ENCODE results near the gene TXNDC12.
"Not testable (repeated sequence)": the region's sequence is repeated elsewhere in the genome, so short reads cannot be mapped to it uniquely, and the experiment has no call there.

TXNDC12 gene

DNA sequence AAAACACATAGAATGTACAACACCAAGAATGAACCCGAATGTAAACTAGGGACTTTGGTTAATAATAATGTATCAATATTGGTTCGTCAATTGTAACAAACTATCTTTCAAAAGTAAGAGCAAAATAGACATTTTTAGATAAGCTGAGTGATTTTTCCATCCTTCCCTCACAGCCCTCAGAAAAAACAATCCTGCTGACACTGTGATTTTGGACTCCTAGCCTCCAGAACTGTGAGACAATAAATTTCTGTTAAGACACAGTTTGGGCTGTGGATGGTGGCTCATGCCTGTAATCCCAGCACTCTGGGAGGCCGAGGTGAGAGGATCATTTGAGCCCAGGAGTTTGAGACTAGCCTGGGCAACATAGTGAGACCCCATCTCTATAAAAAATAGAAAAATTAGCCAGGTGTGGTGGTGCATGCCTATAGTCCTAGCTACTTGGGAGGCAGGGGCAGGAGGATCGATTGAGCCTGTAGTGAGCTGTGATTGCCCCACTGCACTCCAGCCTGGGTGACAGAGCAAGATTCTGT lies 9.3 kb downstream of the TXNDC12 start:
- not testable (repeated sequence) for DNase-seq

DNA sequence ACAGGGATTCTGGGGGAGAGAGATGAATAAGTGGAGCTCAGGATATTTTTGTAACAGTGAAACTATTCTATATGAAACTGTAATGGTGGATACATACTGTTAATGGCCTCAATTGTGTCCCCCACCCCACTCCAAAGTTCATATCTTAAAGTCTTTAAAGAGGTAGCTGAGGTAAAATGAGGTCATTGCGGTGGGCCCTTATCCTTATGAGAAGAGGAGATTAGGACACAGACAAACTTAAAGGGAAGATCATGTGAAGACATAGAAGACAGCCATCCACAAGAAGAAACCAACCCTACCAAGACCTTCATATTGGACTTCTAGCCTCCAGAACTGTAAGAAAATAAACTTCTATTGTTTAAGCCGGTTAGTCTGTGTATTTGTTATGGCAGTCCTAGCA lies 9.8 kb downstream of the TXNDC12 start:
- no peak for DNase-seq

DNA sequence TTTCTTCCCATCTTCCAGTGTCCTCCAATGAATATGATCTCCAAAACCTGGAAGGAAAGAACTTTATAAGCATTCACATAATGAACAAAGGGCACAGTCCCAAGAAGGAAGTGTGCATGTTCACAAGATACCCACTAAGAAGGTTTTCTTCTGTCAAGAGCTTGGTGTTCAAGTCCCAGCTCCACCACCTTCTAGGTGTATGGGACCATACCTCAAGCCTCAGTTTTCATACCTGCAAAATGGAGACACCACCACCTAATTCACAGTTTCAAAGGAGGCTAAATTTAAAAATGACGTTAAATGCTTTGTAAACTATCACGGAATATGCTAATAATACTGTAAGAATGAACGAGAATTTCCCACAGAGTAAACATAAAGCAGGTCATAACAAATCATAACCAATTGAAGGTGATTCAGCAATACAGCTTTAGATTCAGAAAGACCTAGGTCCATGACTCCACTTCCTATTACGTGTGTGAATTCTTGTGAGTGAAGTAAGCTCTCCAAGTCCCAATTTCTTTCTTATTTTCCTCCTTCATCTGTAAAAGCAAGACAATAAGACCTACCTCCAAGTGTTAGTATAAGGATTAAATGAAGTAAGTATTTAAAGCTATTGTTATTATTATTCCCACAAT lies 13.3 kb downstream of the TXNDC12 start:
- no peak for DNase-seq

DNA sequence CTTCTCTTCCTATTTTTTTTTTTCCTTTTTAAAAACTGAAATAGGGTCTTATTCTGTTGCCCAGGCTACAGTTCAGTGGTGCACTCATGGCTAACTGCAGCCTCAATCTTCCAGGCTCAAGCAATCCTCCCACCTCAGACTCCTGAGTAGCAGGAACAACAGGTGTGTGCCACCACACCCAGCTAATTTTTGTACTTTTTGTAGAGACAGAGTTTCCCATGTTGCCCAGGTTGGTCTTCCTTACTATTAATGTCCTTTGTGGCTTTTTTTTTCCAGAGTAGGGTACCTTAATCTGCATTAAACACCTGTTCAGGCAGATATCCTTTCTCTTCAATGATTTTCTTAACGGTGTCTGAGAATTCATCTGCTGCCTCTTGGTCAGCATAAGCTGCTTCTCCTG lies 17.1 kb downstream of the TXNDC12 start:
- no peak for DNase-seq

DNA sequence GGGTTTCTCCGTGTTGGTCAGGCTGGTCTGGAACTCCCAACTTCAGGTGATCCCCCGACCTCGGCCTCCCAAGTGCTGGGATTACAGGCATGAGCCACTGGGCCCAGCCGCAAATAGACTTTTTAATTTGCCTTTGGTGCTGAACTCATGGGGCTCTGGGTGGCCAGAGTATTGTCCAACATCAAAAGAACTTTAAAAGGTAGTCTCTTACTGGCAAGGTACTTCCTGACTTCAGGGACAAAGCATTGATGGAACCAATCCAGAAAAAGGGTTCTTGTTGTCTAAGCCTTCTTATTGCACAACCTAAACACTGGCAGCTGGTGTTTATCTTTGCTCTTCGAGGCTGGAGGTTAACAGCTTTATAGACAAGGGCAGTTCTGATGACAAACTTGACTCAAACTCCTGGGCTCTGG lies 17.6 kb downstream of the TXNDC12 start:
- no peak for DNase-seq

DNA sequence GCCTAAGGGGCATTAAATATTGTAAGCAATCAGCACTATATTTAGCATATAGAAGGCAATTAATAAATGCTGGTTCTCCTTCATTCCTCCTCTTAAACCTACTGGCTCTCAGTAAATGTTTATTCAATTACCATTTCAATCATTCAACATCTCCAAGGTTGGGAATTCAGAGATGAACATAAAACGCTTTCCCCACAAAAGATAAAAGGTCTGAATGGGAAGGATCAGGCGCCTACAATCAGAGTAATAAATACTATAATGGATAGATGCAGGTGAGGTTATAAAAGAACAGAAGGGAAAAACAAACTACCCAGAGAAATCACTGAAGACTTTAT lies 21.0 kb downstream of the TXNDC12 start:
- DNase-seq, result no peak

- DNase-seq, result peak; percentile 91
These were observed 21.6 kb downstream of the TXNDC12 start, which contains the start of gene KTI12 for GRCh38 chr1:52033190-52034049. Gene KTI12, minus strand, starts transcription at chr1:52033810. Its CDS starts 49 bp downstream, at chr1:52033761.

GRCh38 chr1:52032785-52033131 lies 22.2 kb downstream of the TXNDC12 start:
- peak; percentile 60 for DNase-seq

- no peak for DNase-seq
These were observed 22.7 kb downstream of the TXNDC12 start for GRCh38 chr1:52032124-52032784.

DNA sequence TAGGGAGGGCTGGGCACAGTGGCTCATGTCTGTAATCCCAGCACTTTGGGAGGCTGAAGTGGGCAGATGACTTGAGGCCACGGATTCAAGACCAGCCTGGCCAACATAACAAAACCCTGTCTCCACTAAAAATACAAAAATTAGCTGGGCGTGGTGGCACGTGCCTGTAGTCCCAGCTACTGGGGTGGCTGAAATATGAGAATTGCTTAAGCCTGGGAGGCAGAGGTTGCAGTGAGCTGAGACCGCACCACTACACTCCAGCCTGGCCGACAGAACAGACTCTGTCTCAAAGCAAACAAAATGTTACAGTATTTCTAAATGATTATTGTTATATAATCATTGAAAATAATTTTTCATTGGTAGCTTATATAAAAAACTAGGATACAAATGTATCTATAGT lies 26.2 kb downstream of the TXNDC12 start:
- not testable (repeated sequence) for DNase-seq

- no peak for DNase-seq
These were observed 26.7 kb downstream of the TXNDC12 start for GRCh38 chr1:52028328-52028727.

GRCh38 chr1:52026278-52026677 lies 28.7 kb downstream of the TXNDC12 start:
- no peak for DNase-seq

- DNase-seq, result no peak
These were observed 32.9 kb downstream of the TXNDC12 start for GRCh38 chr1:52022133-52022532.

DNA sequence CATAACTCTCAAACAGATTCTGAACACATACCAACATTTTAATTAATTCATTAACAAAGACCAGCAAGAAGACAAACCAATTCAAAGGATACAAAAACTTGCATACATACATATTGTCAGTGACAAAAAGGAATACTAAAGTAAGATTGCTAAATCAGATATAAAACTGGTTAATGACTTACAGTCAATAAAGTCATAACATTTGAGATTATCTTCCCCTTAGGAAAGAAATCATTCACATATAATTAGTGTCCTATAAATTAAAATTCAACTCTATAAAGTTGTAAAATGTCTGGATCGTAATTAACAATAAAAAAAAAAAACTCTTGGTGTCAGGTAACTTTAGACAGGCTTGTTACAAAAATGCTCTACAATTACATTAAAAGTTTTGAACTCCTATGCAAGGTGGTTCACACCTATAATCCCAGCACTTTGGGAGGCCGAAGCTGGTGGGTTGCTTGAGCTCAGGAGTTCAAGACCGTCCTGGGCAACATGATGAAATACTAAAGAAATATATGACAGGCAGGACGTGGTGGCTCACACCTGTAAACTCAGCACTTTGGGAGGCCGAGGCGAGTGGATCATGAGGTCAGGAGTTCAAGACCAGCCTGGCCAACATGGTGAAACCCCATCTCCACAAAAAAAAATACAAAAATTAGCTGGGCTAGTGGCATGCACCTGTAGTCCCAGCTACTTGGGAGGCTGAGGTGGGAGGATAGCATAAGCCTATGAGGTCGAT lies 46.8 kb downstream of the TXNDC12 start:
- no peak for DNase-seq

GRCh38 chr1:52007215-52008002 lies 47.6 kb downstream of the TXNDC12 start:
- DNase-seq, result no peak

GRCh38 chr1:52006081-52006553 lies 48.9 kb downstream of the TXNDC12 start:
- DNase-seq, result not testable (repeated sequence)

- not testable (repeated sequence) for DNase-seq
These were observed 49.4 kb downstream of the TXNDC12 start for GRCh38 chr1:52005548-52005947.

GRCh38 chr1:52003877-52004276 lies 51.1 kb downstream of the TXNDC12 start:
- no peak for DNase-seq

DNA sequence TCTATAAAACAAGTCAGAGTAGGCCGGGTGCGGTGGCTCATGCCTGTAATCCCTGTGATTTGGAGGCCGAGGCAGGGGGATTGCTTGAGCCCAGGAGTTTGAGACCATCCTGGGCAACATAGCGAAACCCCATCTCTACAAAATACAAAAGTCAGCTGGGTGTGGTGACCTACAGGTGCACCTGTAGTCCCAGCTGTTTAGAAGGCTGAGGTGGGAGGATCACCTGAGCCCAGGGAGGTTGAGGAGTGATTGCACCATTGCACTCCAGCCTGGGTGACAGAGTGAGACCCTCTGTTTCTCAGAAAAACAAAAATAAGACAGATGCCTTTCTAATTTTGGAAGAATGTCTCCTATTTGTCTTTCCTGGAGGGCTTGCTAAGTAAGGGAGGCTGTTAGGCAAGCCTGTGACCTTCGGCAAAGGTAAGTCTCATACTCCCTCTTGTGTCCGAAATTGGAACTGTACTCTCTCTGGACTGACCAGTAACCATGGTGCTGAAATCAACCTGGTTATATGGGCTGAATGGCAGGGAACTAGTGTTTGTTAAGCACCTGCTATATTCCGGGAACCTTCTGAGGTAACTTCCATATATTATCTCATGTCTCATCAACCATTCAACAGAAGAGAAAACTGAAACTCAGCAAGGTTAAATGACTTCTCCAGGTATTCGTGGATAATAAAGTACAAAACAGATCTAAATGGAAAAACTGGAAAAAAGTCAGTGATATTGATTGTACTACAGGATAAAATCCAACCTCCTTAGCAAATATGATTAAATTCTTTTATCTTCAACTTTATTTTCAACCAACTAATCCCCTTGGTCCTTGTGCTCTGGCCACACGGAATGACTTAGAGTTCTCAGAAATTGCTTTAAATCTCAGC lies 52.7 kb downstream of the TXNDC12 start:
- no peak for DNase-seq

DNA sequence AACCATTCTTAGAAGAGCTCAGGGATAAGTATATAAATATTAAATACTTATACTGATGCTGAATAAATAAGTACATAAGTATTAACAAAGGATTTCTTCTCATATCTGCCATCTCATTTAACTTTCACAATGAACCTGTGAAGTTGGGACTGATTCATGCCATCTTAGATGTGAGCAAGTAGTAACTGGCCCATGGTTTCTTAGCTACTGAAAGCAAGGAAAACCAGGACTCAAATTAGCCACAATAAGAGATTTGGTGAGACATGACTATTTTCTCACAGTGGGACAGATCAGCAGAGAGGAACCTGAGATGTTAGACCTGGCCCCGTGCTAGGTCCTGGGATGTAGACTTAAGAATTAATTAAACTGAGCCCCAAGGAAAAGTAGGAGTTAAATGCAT lies 56.3 kb downstream of the TXNDC12 start:
- DNase-seq, result no peak

DNA sequence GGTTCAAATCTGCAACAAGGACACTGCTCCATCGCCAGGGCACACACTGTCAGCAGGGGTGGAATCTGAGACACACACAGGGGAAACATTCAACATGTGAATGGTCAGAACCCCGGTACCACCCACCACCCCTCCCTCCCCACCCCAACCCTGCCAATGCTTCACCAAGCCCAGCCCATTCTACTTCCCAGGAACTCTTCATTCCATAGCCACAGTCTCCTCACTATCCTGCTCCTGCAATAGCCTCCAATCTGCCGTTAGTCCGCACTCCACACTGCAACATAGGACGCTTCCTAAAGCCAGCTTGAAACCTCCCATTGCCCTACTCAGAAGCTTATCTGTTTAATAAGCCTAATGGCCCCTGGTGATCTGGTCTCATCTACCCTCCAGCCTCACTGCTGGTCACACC lies 57.0 kb downstream of the TXNDC12 start:
- no peak for DNase-seq
